IPS-11a (cell line): ENCODE measurements around the gene KBTBD4.
"Not testable (repeated sequence)": the region's sequence is repeated elsewhere in the genome, so short reads cannot be mapped to it uniquely, and the experiment has no call there.

Experiments used
- H3K4me3 ChIP-seq: one replicate; pipeline ENCODE4 v1.5.1; 2013; ENCODE audit warnings: low read depth, low read length, control low read depth

The KBTBD4 gene

GRCh38 chr11:47529951-47530350, 48.8 kb downstream of the KBTBD4 start:
- H3K4me3 ChIP-seq = no peak overlapping the region

- H3K4me3 ChIP-seq = no peak overlapping the region
Observed at GRCh38 chr11:47527186-47527585, 51.6 kb downstream of the KBTBD4 start.

GRCh38 chr11:47526032-47526431, 52.7 kb downstream of the KBTBD4 start:
- not testable (repeated sequence) for H3K4me3 ChIP-seq

GRCh38 chr11:47524291-47524874, 54.4 kb downstream of the KBTBD4 start:
- H3K4me3 ChIP-seq = no peak overlapping the region

- no peak overlapping the region for H3K4me3 ChIP-seq
Observed at GRCh38 chr11:47523490-47524225, 55.1 kb downstream of the KBTBD4 start.
